ENCODE measurements around the gene SLC12A8.
"Not testable (repeated sequence)": the region's sequence is repeated elsewhere in the genome, so short reads cannot be mapped to it uniquely, and the experiment has no call there.

The SLC12A8 gene

DNA sequence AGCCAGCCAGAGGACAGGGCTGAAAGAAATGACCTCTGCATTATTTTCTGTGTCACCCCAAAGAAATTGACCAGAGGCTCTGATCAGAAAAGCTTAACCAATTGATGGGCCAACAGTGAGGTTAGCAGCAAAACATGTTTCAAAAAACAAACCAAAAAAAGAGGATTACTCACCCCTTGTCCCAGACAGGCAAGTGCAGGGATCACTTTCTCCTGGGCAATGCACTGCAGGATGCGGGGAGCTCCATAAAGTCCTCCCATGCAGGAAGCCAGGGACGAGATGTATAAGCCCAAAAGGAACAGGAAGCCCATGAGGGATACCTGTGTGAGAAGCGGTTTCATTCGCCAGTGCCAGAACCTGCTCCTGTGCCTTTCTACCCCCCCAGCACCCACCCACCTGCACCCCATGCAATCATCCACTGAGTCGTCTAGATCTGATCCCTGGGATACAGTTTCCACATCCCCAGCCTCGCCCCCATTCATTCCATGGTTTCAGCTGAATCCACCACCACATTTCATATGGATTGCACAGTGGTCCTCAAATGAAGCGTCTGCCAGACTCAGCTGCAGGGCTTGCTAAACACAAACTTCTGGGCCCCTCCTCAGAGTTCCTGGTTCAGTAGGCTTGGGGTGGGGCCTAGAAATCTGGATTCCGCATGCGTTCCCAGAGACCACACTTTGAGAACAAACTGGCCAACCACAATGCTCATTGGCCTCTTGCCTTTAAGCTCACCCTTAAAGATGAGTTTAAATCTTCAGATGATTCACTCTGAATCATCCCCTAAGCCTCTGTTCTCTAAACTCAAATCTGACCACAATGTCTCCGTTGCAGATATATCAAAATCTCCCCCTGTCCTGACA lies 102.3 kb downstream of the SLC12A8 start:
- no peak for DNase-seq

DNA sequence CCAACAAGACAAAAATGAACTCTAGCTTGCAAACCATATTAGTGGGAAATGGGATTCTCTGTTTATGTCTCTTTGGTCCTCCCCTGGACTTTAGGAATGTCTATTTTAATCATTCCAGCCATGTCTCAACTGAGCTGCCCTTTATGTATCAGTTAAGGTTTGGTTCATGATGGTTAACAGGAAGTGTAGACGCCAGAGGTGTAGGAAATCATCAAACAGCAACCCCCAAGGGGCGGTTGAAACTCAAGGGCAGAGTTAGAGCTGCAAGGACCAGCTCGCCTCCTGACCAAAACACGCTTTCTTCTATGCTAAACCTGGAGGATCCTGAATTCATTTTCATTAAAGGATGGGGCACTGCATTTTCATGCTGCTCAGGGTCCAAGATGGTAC lies 103.0 kb downstream of the SLC12A8 start:
- DNase-seq: no peak

DNA sequence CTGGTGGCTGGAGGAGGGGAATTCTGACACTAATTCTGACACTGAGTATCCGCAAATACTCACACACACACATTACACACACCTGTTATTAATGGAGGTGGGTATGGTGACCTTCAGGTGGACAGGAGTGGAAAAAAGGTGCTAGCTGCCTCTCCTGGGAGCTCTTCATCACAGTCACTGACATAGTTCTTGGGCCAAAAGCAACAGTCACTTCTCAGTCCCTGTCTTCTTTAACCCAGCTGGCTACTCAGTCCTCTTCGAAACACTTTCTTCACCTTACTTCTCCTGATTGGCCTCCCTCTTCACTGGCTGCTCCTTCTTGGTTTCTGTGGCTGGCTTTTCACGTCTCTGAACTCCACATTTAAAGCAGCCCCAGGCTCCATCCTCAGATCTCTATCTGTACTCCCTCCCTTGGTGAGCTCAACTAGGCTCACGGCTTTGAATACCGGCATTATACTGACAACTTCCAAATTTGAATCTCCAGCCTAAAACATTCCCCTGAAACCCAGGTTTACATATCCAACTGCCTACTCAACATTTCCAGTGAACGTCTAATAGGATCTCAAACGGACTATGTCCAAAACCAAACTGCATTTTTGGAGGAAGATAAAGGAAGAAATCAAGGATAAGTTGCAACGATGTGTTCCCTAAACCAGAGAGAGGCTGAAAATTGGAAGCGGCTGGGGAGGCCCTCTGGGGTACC lies 103.6 kb downstream of the SLC12A8 start:
- DNase-seq: no peak

DNA sequence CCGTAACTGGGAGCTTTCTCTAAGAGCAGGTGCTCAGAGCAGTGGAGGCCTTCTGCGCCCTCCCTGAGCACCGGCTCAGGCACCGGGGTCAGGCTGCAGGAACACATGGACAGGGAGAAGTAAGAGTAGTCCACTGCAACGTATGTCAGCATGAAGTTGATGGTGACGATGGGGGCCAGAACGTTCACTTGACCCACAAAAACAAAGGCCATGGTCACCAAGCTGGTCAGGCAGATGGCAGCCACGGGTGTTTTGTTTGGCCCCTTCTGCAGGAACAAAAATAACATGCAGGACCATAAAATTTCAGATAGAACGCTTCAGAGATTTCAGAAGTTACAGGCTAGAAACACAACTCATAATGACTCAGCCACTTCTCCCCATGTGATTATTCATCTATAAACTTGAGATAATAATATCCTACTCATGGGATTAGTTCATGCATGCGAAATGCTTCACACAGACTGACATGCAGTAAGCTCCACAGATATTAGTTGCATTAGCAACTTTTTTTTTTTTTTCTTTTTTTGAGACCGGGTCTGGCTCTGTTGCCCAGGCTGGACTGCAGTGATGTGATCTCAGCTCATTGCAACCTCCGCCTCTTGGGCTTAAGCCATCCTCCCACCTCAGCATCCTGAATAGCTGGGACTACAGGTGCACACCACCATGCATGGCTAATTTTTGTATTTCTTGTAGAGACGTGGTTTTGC lies 104.5 kb downstream of the SLC12A8 start:
- no peak for DNase-seq

DNA sequence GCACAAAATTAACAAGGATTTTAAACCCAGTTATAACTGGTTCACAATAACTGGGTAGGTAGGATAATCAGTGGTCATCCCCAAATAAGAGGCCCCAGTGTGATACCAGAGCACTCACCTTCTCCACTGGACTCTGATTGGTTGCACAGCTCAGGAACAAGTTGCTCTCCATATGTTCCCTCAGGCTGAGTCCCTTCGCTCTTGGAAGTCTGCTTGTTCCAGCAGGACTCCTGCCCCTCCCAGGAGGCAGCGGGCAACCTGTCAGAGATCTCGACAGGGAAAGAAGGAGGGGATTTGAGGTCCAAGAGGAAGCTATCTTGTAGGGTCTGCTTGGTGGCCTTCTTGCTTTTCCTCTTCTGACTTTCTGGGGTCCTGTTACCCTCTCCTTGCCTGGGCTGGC lies 105.2 kb downstream of the SLC12A8 start:
- DNase-seq: peak; percentile 42 to 45

DNA sequence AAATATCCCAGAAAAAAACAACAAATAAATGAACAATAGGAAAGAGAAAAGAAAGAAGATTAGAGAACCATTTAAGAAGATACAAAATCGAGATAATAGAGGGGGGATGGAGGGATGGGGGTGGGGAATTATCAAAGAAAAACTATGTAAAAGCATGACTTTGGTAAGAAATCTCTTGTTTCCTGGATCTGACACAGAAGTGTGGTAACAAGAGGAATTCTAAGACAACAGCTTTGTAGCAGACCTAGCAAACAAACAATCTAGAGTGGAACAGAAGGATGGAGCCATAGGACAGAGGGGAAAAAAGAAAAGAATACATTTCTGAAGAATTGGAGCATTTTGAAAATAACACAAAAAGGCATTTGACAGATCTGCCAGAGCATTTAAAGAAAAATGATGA lies 107.4 kb downstream of the SLC12A8 start:
- DNase-seq: no peak

DNA sequence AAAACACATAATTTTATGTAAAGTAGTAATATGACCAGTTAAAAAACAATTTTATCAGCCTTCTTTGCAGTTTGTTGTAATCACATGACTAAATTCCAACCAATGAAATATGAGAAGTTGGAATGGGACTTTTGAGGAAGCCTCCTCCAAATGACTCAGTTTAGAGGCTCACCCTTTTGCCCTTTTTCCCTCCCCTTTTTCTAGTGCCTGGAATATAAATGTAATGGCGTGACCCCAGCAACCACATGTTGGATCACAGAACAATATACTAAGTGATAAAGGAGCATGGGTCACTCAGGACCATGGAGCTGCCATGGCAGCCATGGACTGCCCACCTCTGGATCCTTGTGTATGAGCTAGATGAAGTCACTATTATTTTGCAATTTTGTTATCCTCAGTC lies 107.9 kb downstream of the SLC12A8 start:
- no peak for DNase-seq

DNA sequence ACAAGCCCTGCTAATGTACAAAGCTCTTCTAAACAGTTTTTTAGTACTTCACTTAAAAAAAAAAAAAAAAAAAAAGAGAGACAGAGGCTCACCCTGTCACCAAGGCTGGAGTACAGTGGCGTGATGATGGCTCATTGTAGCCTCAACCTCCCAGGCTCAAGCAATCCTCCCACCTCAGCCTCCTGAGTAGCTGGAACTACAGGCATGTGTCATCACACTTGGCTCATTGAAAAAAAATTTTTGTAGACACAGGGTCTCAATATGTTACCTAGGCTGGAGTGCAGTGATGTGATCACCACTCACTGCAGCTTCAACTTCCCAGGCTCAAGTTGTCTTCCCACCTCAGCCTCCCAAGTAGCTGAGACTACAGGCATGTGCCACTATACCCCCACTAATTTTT lies 109.1 kb downstream of the SLC12A8 start:
- DNase-seq: no peak

DNA sequence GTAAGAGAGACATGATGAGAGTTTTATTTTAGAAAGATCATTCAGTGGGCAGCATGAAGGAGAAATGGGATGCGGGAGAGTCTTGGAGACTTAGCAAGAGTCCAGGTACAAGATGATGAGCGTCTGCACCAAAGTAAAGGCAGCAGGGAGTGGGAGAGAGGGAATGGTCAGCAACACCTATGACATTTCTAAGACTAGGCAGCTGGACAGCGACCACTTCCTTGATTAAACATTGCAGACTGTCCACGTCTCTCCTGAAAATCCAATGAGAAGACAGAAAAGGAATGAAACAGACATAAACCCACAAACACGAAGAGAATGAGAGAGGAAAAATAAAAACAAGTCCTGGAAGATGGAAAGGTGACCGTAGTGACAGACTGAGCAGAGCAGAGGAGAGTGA lies 110.1 kb downstream of the SLC12A8 start:
- no peak for DNase-seq

DNA sequence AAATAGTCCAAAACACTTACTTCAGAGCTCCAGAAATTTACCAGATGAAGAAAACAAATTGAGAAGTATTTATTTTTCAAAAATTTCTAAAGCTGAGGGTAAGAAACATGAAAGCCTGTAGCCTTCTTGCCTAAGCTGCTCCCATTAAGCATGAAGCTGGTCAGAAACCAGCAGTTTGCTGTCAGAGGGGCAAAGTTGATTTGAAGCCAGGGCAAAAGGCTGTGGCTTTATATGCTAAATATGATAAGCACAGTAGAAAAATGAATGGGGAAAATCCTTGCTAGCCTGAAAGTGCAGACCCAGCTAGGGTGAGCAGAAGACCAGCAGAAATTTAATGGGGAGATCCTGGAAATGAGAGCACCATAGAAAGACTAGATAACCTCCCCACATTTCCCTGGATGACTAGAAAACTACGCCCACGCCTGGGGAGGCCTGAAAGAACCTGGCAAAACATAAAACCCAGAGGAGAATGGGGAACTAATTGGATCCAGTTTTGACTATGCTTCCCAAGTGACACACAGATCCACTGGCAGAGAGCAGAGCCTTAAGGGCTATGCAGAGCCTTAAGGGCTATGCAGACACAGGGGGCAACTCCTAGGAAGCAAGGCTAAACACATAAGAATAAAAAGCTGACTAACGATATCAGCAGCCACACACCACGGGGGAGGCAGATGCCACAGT lies 113.8 kb downstream of the SLC12A8 start:
- DNase-seq: no peak

DNA sequence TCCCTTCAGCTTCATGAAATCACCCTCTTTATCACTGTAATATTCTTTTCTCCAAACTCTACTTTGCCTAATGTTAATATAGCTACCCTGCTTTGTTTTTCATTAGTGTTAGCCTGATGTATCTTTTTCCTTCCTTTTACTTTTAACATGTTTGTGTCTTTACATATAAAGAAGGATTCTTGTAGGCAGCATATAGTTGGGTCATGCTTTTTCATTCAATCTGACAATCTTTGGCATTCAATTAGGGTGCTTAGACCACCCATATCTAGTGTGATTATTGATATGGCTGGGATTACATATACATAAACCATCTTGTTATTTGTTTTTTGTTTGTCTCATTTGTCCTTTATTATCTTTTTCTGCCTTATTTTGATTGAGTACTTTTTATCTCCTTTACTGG lies 121.9 kb downstream of the SLC12A8 start:
- no peak for DNase-seq

DNA sequence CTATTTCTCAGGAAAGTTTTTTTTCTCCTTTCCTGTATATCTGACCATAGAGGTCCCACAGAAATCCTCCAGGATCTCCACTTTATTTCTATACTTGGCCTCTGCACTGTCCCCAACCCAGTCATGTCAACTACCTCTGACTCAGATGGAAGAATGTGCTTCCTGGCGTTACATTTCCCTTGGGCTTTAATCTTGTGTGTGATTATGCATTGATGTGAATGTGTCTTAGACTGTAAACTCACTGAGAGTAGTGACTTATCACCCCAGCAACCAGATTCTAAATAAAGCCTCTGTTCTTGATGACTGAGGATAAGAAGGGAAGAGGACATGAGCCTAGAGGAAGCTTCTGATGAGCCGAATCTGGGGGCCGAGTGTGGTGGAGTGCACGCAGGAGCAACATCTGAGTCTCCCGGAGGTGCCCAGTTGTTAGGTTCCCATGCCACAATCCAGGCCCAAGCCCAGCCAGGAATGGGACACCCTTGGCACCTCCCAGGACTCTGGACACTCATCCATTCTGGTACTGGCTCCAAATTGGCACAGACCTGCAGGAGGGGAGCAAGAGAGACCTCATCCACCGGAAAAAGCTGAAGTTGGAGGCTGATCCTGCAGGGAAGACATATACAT lies 124.7 kb downstream of the SLC12A8 start:
- DNase-seq: no peak

DNA sequence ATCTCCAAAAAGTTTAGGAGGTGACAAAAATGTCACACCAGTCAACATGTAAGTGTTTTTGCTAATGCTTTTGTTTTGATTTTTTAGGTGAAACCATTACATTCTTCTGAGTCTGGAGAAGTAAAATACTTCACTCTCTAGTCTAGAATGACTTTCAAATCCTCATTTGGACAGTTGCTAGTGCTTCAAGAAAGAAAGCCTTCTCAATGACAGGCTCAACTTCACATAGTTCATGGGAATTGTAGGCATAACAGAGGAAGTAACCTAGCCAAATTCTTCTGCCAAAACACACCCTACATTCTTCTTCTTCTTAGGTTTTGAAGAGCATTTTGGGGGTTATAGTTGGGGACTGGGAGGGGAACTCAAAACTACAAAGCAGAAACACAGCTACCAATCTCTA lies 127.4 kb downstream of the SLC12A8 start:
- no peak for DNase-seq

DNA sequence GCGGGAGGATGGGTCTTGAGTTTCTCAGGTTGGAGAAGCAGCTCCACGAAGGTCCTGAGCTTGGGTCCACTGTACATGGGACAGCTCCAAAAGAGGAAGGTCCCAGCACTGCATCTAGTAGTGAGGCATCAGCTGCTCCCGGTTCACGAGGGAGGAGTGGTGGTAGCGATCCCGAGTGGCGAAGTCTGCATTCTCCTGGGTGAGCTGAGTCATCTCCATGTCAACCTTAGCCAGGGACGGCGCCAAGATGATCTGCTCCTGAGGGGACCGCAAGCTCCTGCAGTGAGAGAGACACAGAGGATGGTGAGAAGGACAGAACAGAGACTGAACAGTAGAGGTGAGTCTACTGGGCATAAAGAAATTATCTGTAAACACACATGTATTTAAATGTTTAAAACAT lies 128.8 kb downstream of the SLC12A8 start:
- DNase-seq: no peak

DNA sequence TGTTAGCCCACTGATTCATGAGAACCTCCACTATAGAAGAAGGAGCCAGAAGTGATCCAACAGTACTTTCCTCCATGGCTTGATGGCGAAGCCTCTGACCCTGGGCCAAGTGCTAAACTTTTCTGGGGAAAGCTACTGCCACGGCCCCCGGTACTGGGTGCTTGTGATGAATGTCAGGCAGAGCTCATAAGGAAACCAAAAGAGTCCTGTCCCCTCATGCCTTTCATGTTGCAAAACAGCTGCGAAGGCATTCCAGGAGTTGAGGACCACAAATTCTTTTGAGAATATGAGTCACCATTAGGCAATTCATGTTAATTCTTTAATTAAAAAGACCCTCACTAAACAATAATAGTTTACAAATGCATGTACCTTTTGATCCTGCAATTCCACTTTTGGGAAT lies 130.2 kb downstream of the SLC12A8 start:
- DNase-seq: not testable (repeated sequence)

DNA sequence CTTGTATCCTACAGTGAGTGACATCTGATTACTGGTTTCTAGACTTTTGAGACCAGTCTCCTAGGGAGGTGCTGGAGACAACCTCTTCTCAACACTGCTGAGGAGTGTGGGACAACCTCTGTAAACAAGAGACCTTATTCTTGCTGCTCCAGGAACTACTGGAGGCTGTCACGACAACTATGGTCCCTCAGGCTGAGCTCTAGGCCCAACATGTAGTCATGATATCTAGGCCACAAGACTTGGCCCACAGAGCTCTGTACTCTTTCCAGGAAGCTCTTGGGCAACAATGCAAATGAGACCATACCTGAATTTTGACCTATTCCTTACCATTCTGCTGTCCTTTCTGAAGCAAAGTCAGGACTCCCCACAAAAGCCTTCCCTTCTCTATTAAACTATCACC lies 132.5 kb downstream of the SLC12A8 start:
- no peak for DNase-seq

DNA sequence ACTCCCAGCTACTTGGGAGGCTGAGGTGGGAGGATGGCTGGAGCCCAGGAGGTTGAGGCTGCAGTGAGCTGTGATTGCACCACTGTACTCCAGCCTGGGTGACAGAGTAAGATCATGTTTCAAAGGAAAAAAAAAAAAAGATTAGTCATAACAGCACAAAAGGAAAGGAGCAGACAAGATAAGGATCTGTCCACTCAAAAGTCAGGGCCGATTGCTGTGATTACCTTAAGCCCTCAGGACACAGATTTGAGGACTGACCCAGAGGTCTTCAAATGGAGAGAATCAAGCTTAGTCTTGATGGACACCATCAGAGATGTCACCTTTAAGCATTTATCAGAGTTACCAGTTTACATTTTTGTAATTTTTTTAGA lies 132.9 kb downstream of the SLC12A8 start:
- DNase-seq: no peak

DNA sequence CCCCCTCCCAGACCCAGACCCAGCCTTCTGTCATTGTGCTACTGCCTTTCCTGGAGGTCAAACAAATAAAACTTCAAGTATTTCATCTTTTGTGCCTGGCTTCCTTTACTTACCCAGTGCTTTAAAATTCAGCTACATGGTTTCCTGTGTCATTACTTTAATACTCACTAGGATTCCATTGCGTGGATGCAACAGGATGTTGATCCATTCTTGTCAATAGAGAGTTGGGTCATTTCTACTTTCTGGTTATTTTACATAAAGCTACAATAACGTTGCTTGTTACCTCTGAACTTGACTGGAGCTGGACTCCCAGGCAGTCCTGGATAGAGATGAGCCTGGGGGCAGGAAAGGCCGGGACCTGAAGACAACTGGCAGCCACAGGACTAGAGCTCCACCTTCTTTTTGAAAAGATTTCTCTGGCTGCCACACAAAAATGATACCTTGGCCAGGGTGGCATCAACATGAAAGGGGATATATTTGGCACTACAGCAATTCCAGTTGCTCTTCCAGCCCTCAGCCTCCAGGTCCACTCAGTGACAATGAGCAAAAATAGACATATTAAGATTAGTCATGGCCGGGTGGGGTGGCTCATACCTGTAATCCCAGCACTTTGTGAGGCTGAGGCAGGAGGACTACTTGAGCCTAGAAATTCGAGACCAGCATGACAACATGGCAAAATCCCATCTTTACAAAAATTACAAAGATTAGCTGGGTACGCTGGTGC lies 133.4 kb downstream of the SLC12A8 start:
- no peak for DNase-seq

DNA sequence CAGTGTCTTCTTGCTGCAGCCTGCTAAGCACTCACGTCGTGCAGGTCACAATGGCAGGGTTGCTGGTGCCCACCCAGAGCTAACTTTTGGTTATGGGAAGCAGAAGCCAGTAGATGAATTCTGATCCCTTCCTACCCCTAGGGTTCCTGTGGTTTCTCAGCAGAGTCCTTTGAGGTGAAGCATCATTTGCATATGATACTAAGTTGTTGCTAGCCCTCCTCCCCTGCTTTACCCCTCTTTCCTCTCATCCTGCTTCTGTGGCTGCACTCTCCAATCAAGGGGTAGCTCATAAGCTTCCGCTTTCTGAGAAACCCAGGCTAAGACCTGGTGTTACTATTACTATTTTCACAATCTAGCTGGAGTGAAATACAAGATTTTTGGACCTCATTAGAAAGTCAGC lies 134.7 kb downstream of the SLC12A8 start:
- DNase-seq: no peak

DNA sequence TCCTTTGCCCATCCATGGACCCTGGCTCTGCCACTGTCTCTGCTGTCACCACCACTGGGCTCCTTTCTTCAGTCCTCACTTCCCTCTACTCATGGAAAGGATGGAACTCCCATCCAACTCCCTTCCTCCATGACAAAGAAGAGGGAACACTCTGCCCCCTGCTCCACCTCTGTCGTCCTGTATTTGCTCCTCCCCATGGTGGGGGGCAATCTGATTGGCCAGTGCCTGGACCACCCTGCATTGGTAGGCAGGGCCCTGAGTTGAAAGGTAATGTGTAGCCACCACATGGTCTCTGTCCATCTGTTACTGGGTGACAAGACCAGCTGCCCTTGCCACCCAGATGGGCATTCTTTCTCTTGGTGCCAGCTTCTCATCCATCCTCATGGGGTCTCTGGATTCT lies 136.1 kb downstream of the SLC12A8 start:
- DNase-seq: no peak

DNA sequence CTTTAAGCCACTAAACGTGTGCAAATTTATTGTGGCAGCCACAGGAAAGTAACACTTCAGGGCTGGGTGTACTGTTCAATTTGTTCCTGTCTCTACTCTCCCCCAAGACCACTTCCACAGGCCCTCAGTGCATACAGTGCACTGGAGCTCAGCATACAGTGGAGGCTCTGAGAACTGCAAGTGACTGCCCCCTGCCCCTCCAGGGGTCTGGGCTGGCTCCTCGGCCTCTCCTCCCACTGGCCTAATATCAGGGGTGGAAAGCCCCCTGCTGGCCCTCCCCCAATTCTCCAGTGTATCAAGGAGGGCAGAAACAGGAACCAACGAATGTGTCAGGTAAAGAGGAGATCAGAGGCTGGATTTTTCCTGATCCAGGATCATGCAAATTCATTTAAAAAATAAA lies 136.8 kb downstream of the SLC12A8 start:
- no peak for DNase-seq

DNA sequence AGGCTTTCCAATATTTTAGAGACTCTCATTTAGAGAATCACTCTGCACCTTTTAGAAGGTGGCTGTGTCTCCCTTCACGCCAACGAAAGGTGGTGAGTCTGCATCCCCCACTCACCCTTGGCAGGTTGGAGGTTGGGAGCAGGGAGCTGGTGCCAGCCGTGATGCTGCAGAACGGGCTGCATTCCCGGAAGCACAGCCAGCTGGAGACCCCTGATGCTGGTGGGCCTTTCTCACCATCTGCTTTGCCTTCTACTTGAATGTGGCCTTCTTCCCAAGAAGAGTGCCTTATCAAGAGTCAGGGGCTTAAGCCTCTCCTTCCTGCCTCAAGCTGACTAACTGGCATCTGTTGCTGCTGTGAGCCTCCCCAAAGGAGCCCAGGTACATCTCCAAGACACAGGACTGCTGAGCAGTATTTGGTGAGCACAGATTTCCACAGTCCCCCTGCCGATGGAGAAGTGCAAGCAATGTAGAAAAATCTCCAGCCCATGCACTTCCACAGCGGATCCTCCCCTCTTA lies 139.1 kb downstream of the SLC12A8 start:
- DNase-seq: no peak
